Urothelium cell line (cell line): Measurements from ENCODE around the gene VPS45.

Experiments used
- DNase-seq: peaks from one replicate; pipeline ENCODE4 v3.0.0; 2011; ENCODE audit warnings: low spot score, mixed read lengths
- FAIRE-seq: peaks from 2 replicates; lab custom pipeline; 2011; peaks lifted over from hg19 to GRCh38; lab: Jason Lieb, UNC

The VPS45 gene

DNA sequence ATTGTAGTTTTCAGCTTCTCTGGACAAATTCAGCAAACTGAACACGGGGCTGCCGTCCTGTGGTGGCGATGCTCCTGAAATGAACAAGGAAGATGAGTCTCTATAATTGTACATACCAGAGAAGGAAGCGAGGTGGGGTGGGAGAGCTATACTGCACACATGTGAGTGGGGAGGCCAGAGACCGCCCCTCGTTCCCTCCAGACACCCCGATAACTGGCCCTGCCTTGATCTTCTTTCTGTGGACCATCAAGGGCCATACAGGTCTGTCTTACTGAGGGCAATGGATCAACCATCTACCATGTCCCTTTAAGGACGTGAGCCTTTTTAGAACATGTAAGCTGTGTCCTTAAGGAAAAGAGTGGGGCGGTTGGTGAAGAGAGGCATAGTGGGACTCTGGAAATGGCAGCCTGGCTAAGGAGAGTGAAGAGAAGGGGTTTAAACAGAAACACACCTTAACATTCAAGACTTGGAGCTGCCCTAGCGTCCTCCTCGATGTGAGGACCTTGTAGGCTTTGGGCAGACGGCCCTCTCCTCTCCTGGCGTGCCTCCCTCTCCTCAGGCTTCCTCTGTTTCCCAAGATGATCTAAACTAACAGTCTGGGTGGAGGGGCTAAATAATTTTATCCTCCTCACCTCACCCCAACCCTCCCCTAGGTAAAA, 88.0 kb downstream of the VPS45 start:
- DNase-seq (no peak), FAIRE-seq (no peak)

- FAIRE-seq, result no peak
- no peak for DNase-seq
Measured at GRCh38 chr1:150156868-150157603, 89.5 kb downstream of the VPS45 start.

DNA sequence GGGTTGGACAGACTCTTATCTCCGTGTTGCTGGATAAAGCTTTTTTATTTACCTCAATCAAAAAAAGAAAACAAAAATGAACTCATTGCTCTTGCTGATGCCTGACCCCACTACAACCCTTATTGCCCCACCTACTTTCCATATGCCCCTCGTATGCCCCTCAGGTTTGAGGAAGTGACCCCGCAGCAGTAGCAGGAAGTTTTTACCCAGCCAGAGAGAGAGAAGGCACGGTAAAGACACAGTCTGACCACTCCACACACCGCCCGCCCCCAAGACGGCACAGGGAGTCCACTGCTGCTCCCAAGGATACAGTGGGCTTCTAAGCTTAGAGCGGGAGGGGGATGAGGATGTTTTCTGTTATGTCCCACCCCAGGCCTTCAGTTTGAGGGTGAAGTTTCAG, 92.0 kb downstream of the VPS45 start:
- no peak for FAIRE-seq
- DNase-seq, result no peak

DNA sequence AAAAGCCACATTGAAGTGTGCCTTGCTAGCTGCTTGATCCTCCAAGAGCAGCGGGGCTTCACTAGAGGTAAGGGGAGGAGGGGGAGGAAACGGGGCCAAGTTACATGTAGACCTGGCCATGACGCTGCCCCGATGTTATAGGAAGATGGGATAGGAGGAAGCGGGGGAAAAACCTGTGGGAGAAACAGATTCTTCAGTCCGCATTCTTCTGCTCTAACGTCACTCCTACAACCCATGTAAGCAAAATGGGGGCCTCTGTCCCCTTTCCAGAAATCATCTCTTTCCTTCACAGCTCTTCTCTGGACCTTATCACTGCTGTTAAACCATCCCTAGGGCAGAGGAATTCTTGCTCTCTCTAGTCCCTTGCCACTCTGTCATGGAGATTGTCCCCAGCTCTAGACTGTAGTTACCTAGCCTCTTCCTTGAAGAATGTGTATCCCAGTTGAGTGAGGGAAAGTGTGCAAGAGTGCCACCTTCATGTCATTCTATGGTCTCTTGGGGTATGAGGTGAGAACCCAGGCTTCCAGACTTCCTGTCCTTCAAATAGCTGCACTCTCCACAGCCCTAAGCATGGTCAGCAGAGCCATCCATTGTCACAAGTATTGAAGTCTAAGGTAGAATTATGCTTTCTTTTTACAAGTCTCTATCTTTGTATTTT, 93.5 kb downstream of the VPS45 start:
- FAIRE-seq (no peak), DNase-seq (no peak)

GRCh38 chr1:150161747-150162581, 94.4 kb downstream of the VPS45 start:
- no peak for FAIRE-seq
- no peak for DNase-seq

DNA sequence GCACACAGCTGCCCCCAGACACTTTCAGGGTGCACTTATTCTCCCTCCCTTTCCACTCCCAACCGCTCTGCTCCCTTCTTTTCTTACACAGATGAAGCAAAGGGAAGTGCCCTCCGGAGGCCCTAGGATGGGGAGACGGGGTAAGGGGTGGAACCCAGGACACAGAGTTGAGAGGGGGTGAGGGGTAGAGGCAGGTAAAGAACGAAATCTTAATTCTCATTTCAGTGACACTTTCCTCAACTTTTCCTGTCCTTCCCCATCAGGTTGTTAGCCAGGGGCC, 94.9 kb downstream of the VPS45 start:
- DNase-seq (no peak), FAIRE-seq (no peak)

GRCh38 chr1:150162862-150163706, 95.5 kb downstream of the VPS45 start:
- FAIRE-seq, result no peak

GRCh38 chr1:150164224-150164623, 96.6 kb downstream of the VPS45 start:
- FAIRE-seq, result no peak

More at GRCh38 chr1:150162862-150163706, 95.5 kb downstream of the VPS45 start:
- DNase-seq, result peak; percentile 48

DNA sequence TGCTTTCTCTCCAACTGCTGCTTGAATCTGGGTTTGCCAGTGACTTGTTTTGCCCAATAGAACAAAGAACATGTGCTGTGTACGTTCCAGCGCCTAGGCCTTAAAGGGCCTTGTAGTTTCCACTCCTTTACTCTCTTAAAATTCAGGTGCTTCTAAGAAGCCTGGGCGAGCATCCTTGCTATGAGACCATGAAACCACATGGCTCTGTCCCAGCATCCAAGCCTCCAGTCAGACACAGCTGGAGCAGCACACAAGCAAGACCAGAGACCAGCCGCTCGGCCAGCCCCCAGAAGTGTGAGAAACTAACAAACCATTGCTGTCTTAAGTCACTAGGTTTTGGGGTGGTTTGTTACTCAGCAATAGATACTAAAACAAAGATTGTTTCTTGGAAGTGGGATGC, 97.2 kb downstream of the VPS45 start:
- FAIRE-seq (no peak), DNase-seq (no peak)

More at GRCh38 chr1:150164224-150164623, 96.6 kb downstream of the VPS45 start:
- DNase-seq, result no peak

DNA sequence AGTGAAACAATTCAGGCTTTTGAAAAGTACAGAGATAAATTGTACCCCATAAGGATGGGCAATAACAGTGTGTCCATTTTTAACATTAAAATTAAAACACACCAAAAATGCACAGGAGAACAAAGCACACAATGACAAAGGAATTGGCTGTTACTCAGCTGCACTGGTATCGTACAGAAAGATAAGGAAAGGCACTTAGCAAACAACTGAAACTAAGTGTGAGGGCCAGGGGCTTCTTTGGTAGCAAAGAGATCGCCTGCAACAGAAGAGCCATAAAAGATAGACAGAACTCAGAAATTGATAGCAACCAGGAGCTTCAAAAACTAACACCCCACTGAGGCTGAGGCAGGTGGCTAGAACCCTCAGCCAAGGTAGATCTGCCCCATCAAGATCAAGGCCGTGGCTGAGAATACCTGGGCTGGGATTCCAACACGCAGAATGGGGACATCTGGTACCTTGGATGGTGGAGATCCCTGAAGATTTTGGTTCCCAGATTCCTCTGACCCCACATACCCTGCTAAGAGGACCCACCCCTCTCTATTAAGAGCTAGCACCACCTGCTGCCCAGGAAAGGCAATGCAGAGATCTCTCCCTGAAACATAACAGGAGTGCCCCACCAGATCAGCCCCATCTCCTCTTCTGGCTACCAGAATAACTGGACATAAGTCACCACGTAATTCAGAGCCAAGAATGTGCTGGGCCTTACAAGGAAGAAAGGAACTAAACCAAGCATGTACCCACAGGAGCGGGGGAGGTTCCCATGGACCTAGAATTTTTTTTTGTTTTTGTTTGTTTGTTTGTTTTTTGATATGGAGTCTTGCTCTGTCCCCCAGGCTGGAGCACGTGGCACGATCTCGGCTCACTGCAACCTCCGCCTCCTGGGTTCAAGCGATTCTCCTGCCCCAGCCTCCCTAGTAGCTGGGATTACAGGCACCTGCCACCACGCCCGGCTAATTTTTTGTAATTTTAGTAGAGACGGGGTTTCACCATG, 98.3 kb downstream of the VPS45 start:
- FAIRE-seq (no peak), DNase-seq (peak; percentile 41)

DNA sequence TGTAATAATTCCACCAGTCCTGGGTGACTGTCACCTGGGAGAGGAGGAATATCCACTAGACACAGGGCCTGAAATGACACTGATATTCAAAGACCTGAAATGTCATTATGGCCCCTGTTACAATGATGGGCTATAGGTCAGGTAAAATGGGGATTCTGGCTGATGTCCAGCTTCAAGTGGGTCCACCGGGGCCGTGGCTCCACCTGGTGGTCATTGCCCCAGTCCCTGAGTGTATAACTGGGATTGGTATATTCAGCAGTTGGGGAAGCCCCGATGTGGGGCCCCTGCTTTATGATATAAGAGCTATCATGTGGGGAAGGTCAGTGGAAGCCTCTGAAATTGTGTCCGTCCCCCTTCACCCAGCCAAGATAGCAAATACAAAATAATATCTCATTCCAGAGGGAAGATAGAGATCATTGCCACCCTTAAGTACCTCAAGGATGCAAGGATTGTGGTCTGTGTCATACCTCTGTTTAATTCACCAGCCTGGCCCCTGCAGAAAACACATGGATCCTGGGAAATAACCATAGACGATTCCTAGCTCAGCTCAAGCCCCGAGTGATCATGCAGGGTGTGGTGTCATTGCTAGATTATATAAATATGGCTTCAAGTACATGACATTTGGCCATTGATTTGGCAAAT, 101.5 kb downstream of the VPS45 start:
- FAIRE-seq (no peak), DNase-seq (peak; percentile 75)

GRCh38 chr1:150171801-150172200, 104.2 kb downstream of the VPS45 start:
- DNase-seq (no peak), FAIRE-seq (no peak)

- FAIRE-seq, result no peak
Measured at GRCh38 chr1:150173141-150173585, 105.6 kb downstream of the VPS45 start.

GRCh38 chr1:150176593-150176992, 109.0 kb downstream of the VPS45 start:
- DNase-seq (no peak), FAIRE-seq (no peak)

More at GRCh38 chr1:150173141-150173585, 105.6 kb downstream of the VPS45 start:
- DNase-seq, result no peak

DNA sequence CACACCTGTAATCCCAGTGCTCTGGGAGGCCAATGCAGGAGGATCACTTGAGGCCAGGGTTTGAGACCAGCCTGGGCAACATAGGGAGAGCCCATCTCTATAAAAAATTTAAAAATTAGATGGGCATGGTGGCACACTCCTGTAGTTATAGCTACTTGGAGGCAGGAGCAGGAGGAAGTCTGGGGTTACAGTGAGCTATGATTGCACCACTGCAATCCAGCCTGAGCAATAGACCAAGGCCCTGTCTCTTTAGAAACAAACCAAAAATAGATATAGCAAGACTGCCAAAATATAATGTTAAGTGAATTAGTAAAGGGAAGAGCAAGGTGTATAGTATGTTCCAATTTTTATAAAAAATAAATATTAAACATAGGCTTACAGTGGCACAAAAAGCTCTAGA, 111.0 kb downstream of the VPS45 start:
- DNase-seq (no peak), FAIRE-seq (no peak)

GRCh38 chr1:150179867-150180266, 112.3 kb downstream of the VPS45 start:
- FAIRE-seq (no peak), DNase-seq (no peak)

DNA sequence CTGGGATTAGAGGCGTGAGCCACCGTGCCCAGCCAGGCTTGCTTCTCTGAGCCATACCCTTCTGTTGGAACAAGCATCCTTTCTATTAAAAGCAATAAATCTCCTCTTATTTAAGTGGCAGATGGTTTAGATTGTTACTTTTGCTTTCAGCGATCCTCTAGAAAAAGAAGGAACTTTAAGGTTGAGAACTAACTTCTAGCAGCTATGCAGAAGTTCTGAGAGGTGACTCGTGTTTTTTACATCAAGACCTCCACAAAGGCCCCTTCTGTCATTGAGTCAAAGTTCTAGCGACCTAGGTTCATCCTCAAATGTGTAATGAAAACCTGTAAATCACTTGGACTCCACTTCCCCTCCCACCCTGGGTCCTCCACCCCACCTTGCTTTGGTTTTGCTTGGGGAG, 112.9 kb downstream of the VPS45 start:
- FAIRE-seq (no peak), DNase-seq (no peak)

GRCh38 chr1:150182247-150182646, 114.7 kb downstream of the VPS45 start:
- DNase-seq, result no peak
- no peak for FAIRE-seq

GRCh38 chr1:150183061-150183460, 115.5 kb downstream of the VPS45 start:
- FAIRE-seq (no peak), DNase-seq (no peak)
